Esophagus squamous epithelium (tissue), 5 donors: ENCODE results near the gene CD247. TPM values are rescaled to one million over a fixed set of nuclear protein-coding genes. Genes with fewer than 3 reads are reported as not detected.

Source experiments
- DNase-seq: peaks from one replicate; lab custom pipeline; 2025; lab: John Stamatoyannopoulos, UW
- H3K27ac ChIP-seq, 4 donors: fragments of 200-600 bp; sonication (generic); one replicate each; pipeline ENCODE4 v1.5.1; 2016 to 2019; ENCODE audit warnings: mild to moderate bottlenecking in 1 of 4
- H3K27me3 ChIP-seq, 4 donors: fragments of 200-600 bp; sonication (generic); 1 replicate in 3 of 4; 2 replicates in 1 of 4; pipeline versions ENCODE4 v1.5.1 to v1.6.0; 2017 to 2021; ENCODE audit warnings: antibody characterized with exemption in 1 of 4
- H3K36me3 ChIP-seq, 3 donors: fragments of 200-600 bp; sonication (generic); one replicate each; pipeline ENCODE4 v1.5.1; 2016 to 2019
- H3K4me1 ChIP-seq, 3 donors: fragments of 200-600 bp; sonication (generic); one replicate each; pipeline ENCODE4 v1.5.1; 2017 to 2019
- H3K4me3 ChIP-seq, 4 donors: fragments of 200-600 bp; sonication (generic); 1 replicate in 3 of 4; 2 replicates in 1 of 4; pipeline ENCODE4 v1.5.1; 2016 to 2019; ENCODE audit warnings: mild to moderate bottlenecking in 2 of 4, moderate library complexity in 1 of 4
- H3K9me3 ChIP-seq, 3 donors: fragments of 200-600 bp; sonication (generic); one replicate each; pipeline ENCODE4 v1.5.1; 2016 to 2019
- POLR2A ChIP-seq, 4 donors: fragments of 450-650 bp; IDR thresholded peaks; one replicate each; pipeline ENCODE4 v1.6.1; 2017; ENCODE audit warnings: antibody characterized with exemption in 4 of 4, mild to moderate bottlenecking in 4 of 4, moderate library complexity in 3 of 4
- WGBS, 2 donors: methylation state at CpG; one replicate each; pipeline ENCODE4 v1.1.5; 2018; 5-methylcytosine and 5-hydroxymethylcytosine counted together
- intact Hi-C: fragments of 100-400 bp; cut with DNase I; formaldehyde crosslinking; loops from one replicate; pipeline ENCODE4 v1.15.0; 2022
- total RNA-seq, 4 donors: library from RNA; depleted of rRNA; stranded (reverse); fragments of >200 nt; gene quantifications; one replicate each; pipeline ENCODE4 v1.1.0, GENCODE V29; 2016
- TF ChIP-seq, protein P1 (sequence below), 6 experiments: fragments of 450-650 bp in 4 of 6; fragments of 200-600 bp in 2 of 6; sonication (generic) in 2 of 6; IDR thresholded peaks; one replicate each; pipeline ENCODE4 v1.5.1; 2016 to 2019; ENCODE audit warnings: antibody characterized with exemption in 6 of 6, mild to moderate bottlenecking in 4 of 6, moderate library complexity in 4 of 6
- donor health status: DM: yes; HTN: yes; CAD: no.

CD247 gene
- total RNA-seq, 4 donors from 2014 or later: 0.68 to 3.5 (median 3.1) TPM

DNA sequence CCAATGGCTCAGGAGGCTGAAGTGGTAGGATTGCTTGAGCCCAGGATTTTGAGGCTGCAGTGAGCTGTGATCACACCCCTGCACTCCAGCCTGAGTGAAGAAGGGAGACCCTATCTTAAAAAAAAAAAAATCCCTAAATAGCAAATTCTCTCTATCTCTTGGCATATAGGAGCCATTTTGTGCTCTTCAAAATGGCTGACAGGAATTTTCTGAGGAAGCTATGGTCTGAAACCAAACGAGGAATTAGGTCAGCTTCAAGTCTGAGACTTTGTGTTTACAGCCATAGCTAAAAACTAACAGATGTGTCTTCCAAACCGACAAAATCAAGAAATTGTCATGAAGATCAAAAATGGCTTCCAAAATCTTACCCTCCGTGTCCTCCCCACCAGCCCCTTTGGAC lies 10.6 kb downstream of the CD247 start:
- Histone ChIP-seq H3K4me3 (no peak overlapping the region), H3K27ac (no peak overlapping the region), H3K36me3 (no peaks in the 10 kb centered on the region), H3K4me1 (peaks cover 0 to 12% (median 0%) of the 10 kb centered on the region in 3 donors), H3K9me3 (no peaks in the 10 kb centered on the region), H3K27me3 (peaks cover 0 to 17% (median 0%) of the 10 kb centered on the region in 4 donors)
- intact Hi-C loops: no loop called here
- WGBS, 2 donors: 65 to 68% methylated on average over 3 of the region's 3 CpGs
- no peak for DNase-seq
- TF ChIP-seq POLR2A (IDR thresholded peaks at IDR 0.05): no peak
- TF ChIP-seq, protein P1, sequence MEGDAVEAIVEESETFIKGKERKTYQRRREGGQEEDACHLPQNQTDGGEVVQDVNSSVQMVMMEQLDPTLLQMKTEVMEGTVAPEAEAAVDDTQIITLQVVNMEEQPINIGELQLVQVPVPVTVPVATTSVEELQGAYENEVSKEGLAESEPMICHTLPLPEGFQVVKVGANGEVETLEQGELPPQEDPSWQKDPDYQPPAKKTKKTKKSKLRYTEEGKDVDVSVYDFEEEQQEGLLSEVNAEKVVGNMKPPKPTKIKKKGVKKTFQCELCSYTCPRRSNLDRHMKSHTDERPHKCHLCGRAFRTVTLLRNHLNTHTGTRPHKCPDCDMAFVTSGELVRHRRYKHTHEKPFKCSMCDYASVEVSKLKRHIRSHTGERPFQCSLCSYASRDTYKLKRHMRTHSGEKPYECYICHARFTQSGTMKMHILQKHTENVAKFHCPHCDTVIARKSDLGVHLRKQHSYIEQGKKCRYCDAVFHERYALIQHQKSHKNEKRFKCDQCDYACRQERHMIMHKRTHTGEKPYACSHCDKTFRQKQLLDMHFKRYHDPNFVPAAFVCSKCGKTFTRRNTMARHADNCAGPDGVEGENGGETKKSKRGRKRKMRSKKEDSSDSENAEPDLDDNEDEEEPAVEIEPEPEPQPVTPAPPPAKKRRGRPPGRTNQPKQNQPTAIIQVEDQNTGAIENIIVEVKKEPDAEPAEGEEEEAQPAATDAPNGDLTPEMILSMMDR (IDR thresholded peaks at IDR 0.05): no peak

- no peak for DNase-seq
- 88 to 90% methylated on average over 3 of the region's 3 CpGs for WGBS, 2 donors
- H3K27ac ChIP-seq: no peak overlapping the region
- no peak overlapping the region for H3K4me3 ChIP-seq
- TF ChIP-seq POLR2A (IDR thresholded peaks at IDR 0.05): no peak
- TF ChIP-seq, protein P1 (IDR thresholded peaks at IDR 0.05): no peak
- no peaks in the 10 kb centered on the region for H3K9me3 ChIP-seq
- peaks cover 0 to 26% (median 0%) of the 10 kb centered on the region in 4 donors for H3K27me3 ChIP-seq
- H3K4me1 ChIP-seq: peaks cover 0 to 18% (median 0%) of the 10 kb centered on the region in 3 donors
- H3K36me3 ChIP-seq: no peaks in the 10 kb centered on the region
- intact Hi-C loops: no loop called here
Observed at GRCh38 chr1:167504467-167504827, 13.9 kb downstream of the CD247 start.

- TF ChIP-seq, protein P1 (IDR thresholded peaks at IDR 0.05): no peak
- TF ChIP-seq POLR2A (IDR thresholded peaks at IDR 0.05): no peak
- H3K4me1 ChIP-seq: peaks cover 0 to 18% (median 0%) of the 10 kb centered on the region in 3 donors
- H3K4me3 ChIP-seq: no peak overlapping the region
- no peak for DNase-seq
- no peak overlapping the region for H3K27ac ChIP-seq
- WGBS, 2 donors: 59 to 75% methylated on average over 11 of the region's 14 CpGs
- intact Hi-C loops: no loop called here
- H3K27me3 ChIP-seq: peaks cover 0 to 26% (median 0%) of the 10 kb centered on the region in 4 donors
- no peaks in the 10 kb centered on the region for H3K9me3 ChIP-seq
- H3K36me3 ChIP-seq: no peaks in the 10 kb centered on the region
Observed at GRCh38 chr1:167503626-167504466, 14.5 kb downstream of the CD247 start.

DNA sequence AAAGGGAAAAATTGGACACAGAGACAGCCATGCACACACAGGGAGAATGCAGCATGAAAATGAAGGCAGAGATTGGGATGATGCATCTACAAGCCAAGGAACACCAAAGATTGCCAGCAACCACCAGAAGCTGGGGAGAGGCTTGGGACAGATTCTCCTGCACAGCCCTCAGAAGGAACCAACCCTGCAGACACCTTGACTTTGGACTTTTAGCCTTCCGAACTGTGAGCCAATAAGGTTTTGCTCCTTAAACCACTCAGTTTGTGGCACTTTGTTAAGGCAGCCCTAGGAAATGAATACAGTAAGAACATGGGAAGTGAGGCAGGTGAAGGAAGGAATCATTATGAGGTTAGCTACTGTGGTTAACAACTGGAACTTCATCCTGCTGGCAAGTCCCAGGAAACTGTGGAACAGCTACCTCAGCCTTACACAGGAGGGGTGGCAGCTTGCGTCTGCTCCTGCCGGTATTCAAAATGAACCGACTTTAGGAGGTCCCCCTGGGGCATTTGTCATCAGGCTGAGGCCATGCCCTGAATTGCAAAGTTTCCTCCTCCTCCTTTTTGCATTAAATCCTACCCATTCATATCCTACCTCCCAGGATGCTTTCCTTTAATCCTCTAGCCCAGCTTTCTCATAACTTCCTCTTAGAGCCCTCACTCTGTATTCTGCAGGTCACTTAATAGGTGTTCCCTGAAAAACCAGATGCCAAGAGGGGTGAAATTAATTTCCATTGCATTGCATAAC lies 15.4 kb downstream of the CD247 start:
- no peak for DNase-seq
- H3K36me3 ChIP-seq: no peaks in the 10 kb centered on the region
- peaks cover 0 to 28% (median 0%) of the 10 kb centered on the region in 4 donors for H3K27me3 ChIP-seq
- H3K4me1 ChIP-seq: peaks cover 0 to 18% (median 0%) of the 10 kb centered on the region in 3 donors
- WGBS, 2 donors: 39 to 47% methylated on average over 4 of the region's 4 CpGs
- intact Hi-C loops: no loop called here
- H3K27ac ChIP-seq: no peak overlapping the region
- no peak overlapping the region for H3K4me3 ChIP-seq
- H3K9me3 ChIP-seq: no peaks in the 10 kb centered on the region
- TF ChIP-seq POLR2A (IDR thresholded peaks at IDR 0.05): no peak
- TF ChIP-seq, protein P1 (IDR thresholded peaks at IDR 0.05): no peak

- H3K4me1 ChIP-seq: peaks cover 0 to 18% (median 0%) of the 10 kb centered on the region in 3 donors
- intact Hi-C loops: no loop called here
- no peaks in the 10 kb centered on the region for H3K9me3 ChIP-seq
- no peak overlapping the region for H3K27ac ChIP-seq
- H3K27me3 ChIP-seq: peaks cover 0 to 34% (median 0%) of the 10 kb centered on the region in 4 donors
- DNase-seq: no peak
- no peak overlapping the region for H3K4me3 ChIP-seq
- WGBS, 2 donors: 67 to 89% methylated on average over 5 of the region's 5 CpGs
- H3K36me3 ChIP-seq: no peaks in the 10 kb centered on the region
- no peak for TF ChIP-seq POLR2A (IDR thresholded peaks at IDR 0.05)
- TF ChIP-seq, protein P1 (IDR thresholded peaks at IDR 0.05): no peak
Observed at GRCh38 chr1:167502192-167502551, 16.2 kb downstream of the CD247 start.
